Activated CD8-positive, alpha-beta memory T cell treated with anti-CD3 and anti-CD28 coated beads for 4 hours (primary cell): ENCODE data around the gene SYT14.
"Not testable (repeated sequence)": the region's sequence is repeated elsewhere in the genome, so short reads cannot be mapped to it uniquely, and the experiment has no call there.

Source experiments
- DNase-seq, 2 donors: peaks; one replicate each; pipeline ENCODE4 v3.0.0-alpha.2; 2020; ENCODE audit warnings: low read depth in 2 of 2

Gene SYT14

DNA sequence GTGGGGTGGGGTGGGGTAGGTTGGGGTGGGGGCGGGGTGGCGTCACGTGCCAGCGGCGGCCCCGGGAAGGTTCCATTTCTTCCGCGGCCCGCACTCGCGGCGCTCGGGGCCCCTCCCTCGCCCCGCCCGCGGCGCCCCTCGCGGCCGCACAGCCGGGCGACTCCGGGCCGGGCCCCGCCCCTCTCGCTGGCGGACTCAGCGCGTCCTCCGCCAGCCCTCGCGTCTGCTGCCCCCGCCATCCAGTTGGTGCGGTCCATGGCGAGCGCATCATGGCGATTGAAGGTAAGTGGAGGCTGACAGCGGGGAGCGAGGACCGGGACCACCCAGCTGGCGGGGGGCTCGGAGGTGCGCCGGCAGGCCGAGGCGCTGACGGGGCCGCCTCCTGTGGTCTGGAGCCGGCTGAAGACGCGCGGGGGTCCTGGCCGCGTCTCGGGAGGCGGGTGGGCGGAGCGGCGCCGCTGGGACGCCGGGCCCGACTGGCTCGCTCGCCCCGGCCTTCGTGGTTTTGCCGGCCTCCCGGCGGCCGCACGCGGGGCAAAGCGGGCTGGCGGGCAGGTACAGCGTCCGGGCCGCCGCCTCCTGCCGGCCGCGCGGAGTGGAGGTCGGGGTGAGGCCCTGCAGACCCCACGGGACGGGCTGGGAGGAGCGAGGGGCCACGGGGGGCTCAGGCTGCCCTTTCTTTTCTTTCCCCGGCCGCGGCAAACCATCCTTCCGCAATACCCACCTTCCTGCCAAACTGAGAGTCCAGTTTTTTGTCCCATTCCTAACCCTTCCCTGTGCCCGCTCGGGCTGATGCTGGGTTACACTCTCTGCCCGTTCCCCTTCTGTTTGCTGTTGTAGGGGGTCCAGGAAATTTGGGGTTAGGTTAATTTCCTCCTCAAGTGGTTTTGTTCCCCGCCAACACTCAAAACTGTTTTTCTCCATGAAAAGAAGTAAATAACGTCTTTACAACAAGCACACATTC lies at the start of gene SYT14:
Gene SYT14, plus strand, starts transcription at position 222 of the 964 bp plus-strand sequence. Its CDS starts 48 bp downstream, at position 270.
- DNase-seq: no peak

DNA sequence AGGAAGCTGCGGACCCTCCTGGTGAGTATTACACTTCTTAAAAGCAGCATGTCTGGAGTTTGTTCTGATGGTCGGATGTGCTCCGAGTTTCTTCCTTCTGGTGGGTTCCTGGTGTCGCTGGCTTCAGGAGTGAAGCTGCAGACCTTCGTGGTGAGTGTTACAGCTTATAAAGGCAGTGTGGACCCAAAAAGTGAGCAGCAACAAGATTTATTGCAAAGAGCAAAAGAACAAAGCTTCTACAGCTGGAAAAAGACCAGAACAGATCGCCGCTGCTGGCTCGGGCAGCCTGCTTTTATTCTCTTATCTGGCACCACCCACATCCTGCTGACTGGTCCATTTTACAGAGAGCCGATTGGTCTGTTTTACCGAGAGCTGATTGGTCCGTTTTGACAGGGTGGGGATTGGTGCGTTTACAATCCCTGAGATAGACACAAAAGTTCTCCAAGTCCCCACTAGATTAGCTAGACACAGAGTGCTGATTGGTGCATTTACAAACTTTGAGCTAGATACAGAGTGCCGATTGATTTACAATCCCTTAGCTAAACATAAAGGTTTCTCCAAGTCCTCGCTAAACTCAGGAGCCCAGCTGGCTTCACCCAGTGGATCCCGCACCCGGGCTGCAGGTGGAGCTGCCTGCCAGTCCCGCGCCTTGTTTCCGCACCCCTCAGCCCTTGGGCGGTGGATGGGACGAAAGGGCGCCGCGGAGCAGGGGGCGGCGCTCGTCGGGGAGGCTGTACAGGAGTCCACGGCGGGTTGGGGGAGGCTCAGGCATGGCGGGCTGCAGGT lies 49.5 kb upstream of the SYT14 start:
- not testable (repeated sequence) for DNase-seq

DNA sequence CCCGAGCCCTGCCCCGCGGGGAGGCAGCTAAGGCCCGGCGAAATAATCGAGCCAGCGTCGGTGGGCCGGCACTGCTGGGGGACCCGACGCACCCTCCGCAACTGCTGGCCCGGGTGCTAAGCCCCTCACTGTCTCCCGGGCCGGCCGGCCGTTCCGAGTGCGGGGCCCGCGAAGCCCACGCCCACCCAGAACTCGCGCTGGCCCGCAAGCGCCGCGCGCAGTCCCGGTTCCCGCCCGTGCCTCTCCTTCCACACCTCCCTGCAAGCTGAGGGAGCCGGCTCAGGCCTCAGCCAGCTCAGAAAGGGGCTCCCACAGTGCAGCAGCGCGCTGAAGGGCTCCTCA lies 49.0 kb upstream of the SYT14 start:
- DNase-seq: no peak

DNA sequence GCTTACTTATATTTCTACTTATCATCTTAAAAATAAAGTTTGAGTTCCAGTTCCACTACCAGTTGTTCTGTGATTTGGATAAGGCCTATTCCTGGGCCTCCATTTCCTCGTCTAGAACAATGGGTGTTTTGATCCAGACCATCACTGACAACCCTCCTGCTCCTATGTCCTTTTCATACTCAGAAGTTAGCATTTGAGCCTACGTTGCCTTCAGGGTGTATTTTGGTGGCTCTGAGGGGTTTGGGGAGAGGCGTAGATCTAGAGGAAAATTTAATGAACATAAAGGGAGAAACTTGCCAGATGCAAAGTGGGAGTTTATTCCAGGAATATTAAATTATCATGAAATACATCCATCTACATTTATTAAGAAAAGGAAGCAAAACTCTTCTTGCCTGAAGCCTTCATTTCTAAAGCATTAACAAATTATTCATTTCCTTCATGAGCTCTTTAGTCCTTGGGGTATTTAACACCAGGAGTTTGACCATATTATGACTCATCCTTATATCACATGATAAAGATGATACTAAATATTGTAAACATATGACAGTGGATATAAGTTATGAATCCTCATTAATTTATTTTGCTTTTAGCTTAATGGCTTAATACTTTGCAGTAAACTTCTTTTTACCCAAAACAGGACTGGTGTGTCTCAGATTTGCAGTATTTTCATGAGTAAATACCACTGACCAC lies 47.2 kb upstream of the SYT14 start:
- no peak for DNase-seq

DNA sequence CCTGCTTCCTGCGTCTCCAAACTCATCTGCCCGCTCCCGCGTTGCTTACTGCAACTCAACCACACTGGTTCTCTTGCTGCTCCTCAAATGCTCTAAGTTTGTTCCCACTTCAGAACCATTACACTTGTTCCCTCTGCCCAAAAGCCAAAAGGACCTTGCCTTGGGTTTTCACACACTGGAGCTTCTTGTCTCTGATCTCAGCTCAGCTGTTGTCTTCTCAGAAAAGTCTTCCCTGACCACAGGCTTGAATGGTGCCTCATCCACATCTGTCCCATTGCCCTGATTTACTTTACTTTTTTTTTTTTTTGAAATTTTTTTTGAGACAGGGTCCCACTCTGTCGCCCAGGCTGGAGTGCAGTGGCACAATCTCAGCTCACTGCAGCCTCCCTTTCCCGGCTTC lies 44.3 kb upstream of the SYT14 start:
- no peak for DNase-seq

DNA sequence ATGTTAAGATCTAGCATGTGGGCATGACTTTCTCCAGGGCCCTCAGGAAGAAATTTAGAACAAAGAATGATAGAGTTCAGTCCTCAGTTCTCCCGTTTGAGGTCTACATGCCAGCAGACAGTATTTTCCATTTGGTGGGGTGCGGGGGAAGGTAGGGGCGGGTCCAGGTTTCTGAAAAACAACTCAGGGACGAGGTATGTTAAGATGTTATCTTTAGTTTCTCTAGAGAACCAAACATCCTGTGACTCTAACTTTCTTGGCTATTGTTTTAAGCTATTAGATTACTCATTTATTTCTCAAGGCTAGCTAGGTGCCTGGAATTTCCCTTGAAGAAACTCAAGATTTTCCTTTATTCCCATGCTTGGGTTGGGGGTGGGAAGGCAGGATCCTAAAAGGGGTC lies 42.3 kb upstream of the SYT14 start:
- DNase-seq: peak in 1 of 2 donors; percentile 1

DNA sequence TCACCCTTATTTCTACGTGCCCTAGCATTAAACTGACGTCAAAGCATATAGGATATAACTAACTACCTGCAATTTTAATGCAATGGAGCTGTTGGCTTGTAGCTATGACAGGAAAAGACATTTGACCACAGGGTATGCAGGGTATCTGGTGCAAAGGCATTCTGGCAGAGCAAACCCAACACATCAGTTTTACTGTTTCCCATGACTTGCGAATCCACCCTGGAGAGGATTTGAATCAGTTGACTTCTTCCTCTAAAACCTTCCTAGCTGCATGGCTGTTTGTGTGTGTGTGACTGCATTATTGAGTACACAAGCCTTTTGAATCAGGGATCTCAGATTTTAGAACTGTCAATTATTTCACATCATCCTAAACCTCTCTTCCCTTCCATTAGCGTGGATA lies 41.7 kb upstream of the SYT14 start:
- no peak for DNase-seq

DNA sequence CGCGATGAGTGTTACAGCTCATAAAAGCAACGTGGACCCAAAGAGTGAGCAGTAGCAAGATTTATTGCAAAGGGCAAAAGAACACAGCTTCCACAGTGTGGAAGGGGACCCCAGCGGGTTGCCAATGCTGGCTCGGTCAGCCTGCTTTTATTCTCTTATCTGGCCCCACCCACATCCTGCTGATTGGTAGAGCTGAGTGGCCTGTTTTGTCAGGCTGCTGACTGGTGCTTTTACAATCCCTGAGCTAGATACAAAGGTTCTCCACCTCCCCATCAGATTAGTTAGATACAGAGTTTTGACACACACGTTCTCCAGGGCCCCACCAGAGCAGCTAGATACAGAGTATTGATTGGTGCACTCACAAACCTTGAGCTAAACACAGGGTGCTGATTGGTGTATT lies 39.7 kb upstream of the SYT14 start:
- not testable (repeated sequence) for DNase-seq

DNA sequence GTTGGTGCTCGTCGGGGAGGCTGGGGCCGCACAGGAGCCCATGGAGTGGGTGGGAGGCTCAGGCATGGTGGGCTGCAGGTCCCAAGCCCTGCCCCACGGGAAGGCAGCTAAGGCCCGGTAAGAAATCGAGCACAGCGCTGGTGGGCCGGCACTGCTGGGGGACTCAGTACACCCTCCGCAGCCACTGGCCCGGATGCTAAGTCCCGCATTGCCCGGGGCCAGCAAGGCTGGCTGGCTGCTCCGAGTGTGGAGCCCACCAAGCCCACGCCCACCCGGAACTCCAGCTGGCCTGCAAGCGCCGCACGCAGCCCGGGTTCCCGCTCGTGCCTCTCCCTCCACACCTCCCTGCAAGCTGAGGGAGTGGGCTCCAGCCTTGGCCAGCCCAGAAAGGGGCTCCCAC lies 39.2 kb upstream of the SYT14 start:
- not testable (repeated sequence) for DNase-seq

DNA sequence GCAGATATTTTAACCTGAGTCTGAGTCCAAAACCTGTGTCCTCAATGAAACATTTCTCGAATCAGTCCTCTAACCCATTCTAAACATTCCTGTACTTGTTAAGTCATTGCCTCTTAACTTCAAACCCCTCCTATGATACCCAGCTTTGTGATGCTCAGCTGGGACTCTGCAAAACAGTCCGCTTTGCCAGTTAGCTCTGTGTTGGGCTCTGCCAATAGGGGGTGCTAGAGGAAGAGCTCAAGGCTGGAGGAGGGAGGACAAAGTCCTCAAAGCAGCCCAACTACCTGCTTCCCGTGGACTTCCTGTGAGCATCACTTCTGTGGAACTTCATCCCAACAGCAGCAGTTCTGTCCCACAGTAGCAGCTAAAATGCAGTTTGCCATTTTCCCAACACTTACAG lies 38.1 kb upstream of the SYT14 start:
- no peak for DNase-seq

DNA sequence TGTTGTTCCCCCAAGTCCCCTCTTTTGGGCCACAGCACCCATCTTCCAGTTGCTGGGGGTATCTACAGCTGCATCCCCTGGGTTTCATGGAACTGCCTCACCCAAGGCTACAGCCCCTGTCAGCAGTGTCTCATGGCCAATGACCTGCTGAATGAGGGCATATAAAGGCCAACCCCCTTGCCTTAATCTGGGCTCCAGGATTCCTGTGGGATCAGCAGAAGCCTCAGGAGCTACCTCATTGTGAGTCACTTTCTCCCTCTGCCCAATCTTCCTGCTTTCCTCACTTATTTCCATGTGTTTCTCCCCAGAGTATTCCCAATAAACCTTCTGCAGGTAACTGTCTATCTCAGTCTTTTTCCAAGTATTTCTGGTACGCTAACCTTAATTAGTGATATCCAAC lies 37.3 kb upstream of the SYT14 start:
- no peak for DNase-seq

DNA sequence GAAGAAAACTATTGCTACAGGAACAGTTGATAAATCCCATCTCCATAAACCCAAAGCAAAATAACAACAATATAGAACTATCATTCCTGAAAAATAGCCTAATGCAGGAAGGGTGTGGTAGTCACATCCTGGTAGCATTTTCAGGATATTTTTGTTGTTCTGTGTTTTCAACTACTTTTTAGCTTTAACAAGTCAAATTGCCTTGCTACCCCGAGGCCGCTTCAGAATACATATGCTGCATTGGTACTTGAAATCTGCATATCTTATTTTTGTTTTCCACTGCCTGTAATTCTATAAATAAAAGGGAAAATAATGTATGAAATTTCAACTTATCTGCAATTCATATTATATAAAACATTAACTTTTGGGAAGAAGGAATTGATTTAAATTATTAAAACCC lies 36.8 kb upstream of the SYT14 start:
- no peak for DNase-seq

DNA sequence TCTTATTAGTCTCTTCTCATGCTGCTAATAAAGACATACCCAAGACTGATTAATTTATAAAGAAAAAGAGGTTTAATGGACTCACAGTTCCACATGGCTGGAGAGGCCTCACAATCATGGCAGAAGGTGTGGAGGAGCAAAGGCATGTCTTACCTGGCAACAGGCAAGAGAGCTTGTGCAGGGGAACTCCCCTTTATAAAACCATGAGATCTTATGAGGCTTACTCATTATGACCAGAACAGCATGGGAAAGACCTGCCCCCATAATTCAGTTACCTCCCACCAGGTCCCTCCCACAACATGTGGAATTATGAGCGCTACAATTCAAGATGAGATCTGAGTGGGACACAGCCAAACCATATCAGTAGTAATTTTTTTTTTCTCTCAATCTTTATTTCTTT lies 33.2 kb upstream of the SYT14 start:
- DNase-seq: not testable (repeated sequence)

DNA sequence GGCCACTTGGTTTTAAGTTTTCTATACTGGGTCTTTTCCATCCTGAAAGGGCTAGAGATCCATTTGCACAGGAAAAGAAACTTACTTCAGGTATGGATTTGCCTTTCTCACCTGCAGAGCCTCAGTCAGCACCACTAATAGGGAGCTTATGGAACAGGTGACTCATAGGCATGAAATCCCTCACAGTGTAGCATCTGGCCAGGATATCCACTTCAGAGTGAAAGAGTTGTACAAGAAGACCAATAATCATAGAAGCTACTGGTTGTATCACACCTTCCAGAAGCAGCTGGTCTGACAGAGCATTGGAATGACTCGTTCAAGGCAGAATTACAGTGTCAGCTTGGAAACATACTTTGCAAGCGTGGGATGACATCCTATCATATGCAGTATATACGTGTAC lies 26.3 kb upstream of the SYT14 start:
- DNase-seq: no peak

DNA sequence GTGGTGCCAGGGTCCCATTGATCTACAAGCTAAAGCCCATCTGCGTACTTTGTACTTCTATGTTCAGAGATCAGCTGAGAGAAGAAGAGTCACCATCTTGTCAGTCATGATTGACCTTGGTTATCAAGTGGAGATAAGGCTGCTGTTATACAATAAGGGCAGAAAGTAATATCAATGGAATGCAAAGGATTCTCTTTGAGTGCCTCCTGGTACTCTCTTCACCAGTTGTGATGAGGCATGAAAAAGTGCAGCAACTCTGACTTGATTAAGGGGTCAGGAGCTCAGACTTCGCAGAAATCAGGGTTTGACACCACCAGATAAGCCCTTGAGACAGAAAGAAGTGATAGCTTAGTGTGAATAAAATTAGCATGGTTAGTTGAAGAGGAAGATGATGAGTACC lies 25.7 kb upstream of the SYT14 start:
- no peak for DNase-seq

DNA sequence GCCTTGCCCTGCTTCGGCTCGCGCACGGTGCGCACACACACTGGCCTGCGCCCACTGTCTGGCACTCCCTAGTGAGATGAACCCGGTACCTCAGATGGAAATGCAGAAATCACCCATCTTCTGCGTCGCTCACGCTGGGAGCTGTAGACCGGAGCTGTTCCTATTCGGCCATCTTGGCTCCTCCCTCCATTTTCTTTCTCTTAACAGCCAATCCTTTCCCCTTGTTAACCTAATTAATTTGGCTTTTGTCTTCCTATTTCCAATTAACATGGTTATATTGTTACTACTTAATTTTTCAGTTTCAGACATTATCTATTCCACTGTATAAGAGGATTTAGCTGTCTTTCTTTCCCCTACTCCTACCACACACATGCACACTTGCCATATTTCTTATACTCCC lies 18.4 kb upstream of the SYT14 start:
- DNase-seq: not testable (repeated sequence)

DNA sequence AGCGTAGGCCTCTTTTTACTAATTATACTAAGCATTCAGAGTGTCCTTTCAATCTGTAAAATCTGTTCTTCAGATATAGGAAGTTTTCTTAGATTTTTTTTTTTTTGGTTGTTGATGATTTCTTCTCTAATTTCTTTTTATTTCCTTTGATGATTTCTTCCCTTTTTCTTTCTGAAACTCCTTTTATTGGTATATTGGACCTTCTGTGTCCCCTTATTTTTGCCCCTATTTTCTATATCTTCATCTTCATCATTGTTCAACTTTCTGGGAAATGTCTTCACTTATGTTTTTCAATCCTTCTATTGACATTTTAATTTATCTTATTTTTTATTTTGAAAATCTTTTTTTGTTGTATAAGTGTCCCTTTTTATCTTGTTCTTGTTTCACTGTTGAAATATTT lies 17.2 kb upstream of the SYT14 start:
- no peak for DNase-seq

DNA sequence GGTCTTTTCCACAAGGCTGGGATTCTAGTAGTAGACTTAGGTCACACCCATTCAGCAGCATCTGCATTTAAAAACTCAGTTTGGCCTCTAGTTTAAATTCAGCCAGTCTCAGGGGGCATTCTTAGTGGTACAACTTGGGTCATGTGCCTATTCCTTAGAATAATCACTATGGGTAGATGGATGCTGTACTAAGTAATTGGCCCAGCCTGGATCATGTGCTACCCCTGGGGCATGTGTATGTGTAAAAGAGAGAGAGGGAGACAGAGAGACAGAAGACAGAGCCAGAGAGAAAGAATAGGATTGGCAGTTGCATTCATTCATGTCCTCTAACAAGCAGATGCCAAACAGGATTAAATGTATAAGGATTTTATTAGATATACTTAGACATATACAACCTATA lies 13.6 kb upstream of the SYT14 start:
- no peak for DNase-seq

DNA sequence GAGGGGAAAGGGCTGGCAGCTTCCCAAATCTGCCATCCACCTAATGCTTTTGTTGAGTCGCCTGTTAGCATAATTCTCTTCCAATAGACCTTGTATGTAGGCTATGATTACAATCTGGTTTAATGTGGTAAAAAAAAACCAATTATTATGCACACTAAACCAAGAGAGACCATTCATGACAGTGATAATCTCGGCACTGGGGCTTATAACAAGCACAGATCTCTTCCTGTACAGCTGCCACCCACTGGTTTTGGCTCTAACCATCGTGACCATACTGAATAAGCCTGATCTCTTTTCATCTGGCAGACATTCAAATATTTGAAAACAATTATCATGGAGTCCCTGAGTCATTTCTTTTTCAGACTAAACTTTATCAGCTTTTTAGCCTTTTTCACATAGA lies 12.0 kb upstream of the SYT14 start:
- no peak for DNase-seq

DNA sequence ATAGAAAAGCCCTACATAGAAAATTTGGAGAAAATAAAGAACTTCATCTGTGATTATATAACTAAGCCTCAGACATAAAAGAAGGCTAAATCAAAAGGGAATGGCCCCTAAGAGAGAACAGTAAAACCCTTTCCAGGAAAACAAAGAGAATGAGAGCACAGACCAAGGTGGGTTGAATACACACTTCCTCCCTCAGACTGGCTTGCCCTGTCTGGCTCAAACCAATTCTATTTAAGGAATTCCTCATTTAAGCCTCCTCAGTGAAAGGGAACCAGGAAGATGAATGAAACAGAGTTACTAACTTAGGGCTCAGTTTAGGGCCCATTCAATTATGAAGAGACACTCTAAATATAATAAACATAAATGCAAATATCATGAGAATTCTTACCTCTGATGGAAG lies 10.6 kb upstream of the SYT14 start:
- no peak for DNase-seq

DNA sequence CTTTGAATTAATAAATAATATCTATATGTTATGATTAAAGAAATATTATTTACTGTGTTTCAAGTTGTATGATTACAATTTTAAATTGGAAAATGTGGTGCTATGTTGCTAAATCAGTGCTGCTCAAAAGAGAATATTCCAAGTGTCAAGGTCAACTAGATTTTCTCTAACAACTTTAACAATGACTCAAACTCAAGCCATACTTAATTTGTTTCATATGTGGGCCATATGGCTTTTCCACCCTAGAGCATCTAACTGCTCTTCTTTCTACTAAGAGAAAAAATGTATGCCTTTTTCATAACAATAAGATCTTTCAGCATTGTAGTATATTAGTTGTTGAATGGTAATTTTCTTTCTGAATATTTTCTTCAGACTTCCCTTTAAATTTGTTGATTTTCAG lies 8.3 kb upstream of the SYT14 start:
- DNase-seq: no peak

DNA sequence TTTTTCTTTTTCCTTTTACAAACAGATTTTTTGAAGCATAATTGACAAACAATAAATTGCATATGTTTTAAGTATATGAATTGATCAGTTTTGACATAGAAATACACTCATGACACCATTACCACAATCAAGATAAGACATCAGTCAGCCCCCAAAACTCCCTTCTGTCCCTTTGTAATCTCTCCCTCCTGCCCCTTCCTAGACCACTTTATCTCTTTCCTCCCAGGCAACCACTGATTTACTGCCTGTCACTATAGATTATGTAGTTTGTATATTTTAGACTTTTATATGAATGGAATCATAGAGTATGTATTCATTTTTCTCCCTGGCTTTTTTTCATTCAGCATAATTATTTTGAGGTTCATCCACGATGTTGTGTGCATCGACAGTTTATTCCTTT lies 6.9 kb upstream of the SYT14 start:
- DNase-seq: no peak
